Erythroblast (primary cell): ENCODE results near the gene FAM90A26.

ENCODE experiments used
- GATA1 ChIP-seq: IDR thresholded peaks from 2 replicates; pipeline ENCODE4 v1.6.1; 2011; ENCODE audit warnings: low read depth, mild to moderate bottlenecking, control low read depth, low read length, moderate library complexity
- POLR2A ChIP-seq: IDR thresholded peaks from 2 replicates; pipeline ENCODE4 v1.6.1; 2011; ENCODE audit warnings: mild to moderate bottlenecking, low read length

DNA sequence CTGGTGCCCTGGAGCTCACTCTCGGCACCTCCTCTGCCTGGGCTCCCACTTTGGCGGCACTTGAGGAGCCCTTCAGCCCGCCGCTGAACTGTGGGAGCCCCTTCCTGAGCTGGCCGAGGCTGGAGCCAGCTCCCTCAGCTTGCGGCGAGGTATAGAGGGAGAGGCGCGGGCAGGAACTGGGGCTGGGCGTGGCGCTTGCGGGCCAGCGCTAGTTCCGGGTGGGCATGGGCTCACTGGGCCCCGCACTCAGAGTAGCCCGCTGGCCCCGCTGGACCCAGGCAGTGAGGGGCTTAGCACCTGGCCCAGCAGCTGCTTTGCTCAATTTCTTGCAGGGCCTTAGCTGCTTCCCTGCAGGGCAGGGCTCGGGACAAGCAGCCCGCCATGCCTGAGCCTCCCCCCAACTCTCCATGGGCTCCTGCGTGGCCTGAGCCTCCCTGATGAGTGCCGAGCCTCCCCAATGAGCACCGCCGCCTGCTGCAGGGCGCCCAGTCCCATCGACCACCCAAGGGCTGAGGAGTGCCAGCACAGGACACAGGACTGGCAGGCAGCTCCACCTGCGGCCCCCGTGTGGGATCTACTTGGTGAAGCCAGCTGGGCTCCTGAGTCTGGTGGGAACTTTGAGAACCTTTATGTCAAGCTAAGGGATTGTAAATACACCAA lies 26.7 kb upstream of the FAM90A26 start:
- no peak for TF ChIP-seq POLR2A
- TF ChIP-seq GATA1: no peak
